Measurements from ENCODE around the gene NRIP1. TPM values are rescaled to one million over a fixed set of nuclear protein-coding genes. Genes with fewer than 3 reads are reported as not detected.

Gene NRIP1
- total RNA-seq, 4 donors from 2014 or later, result 15.8 to 23.6 (median 18.0) TPM

DNA sequence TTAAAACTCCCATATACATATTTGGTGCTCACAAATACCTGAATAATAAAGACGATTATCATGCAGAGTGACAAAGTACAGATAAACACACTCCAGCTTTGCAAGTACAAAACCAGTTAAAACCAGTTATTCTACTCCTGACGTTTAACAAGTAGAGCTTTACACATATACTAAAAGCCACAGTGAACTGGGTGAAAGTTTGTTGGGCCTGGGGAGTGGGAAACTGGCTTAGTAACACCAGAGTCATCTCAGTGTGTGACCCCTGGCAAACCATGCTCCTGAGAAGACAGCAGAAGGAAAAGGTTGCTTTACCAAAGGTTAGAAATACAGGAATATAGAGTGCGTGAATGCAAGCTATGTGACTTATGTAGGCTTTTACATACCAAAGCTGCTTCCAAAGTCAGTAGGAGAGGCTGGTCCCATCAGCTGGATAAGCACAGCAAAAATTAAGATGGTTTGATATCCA is 148.1 kb downstream of the NRIP1 start:
- 58% methylated on average over 3 of the region's 3 CpGs for WGBS
- no peaks in the 10 kb centered on the region for H3K27me3 ChIP-seq
- TF ChIP-seq POLR2A (IDR thresholded peaks at IDR 0.05), result no peak
- no peak for TF ChIP-seq POLR2AphosphoS5 (IDR thresholded peaks at IDR 0.05)
- TF ChIP-seq EP300 (IDR thresholded peaks at IDR 0.05), result no peak
- TF ChIP-seq, protein P1, sequence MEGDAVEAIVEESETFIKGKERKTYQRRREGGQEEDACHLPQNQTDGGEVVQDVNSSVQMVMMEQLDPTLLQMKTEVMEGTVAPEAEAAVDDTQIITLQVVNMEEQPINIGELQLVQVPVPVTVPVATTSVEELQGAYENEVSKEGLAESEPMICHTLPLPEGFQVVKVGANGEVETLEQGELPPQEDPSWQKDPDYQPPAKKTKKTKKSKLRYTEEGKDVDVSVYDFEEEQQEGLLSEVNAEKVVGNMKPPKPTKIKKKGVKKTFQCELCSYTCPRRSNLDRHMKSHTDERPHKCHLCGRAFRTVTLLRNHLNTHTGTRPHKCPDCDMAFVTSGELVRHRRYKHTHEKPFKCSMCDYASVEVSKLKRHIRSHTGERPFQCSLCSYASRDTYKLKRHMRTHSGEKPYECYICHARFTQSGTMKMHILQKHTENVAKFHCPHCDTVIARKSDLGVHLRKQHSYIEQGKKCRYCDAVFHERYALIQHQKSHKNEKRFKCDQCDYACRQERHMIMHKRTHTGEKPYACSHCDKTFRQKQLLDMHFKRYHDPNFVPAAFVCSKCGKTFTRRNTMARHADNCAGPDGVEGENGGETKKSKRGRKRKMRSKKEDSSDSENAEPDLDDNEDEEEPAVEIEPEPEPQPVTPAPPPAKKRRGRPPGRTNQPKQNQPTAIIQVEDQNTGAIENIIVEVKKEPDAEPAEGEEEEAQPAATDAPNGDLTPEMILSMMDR (IDR thresholded peaks at IDR 0.05), result no peak
- DNase-seq (ENCODE audit: low spot score in 2 of 2), result no peak
- no peaks in the 10 kb centered on the region for H3K9me3 ChIP-seq
- no peak overlapping the region for H3K27ac ChIP-seq
- H3K4me3 ChIP-seq, result no peak overlapping the region
- H3K36me3 ChIP-seq, result no peaks in the 10 kb centered on the region
- no peaks in the 10 kb centered on the region for H3K4me1 ChIP-seq

DNA sequence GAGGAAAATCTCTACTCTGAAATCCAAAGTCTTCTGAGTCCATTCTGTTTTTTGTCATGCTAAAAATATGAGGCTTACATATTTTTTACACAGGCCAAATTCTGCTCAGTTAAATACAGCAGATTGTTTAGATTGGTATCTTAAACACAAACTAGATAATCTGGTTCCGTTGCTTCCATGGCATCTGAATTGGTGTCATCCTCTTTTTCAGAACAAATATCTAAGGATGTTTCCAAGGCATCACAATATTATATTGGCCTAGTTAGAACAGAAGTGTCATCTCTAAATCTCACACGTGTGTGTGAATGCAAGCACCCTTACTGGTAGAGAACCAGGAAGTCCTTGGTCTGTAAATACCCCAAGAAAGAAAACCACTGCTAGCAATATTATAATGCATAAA is 151.2 kb downstream of the NRIP1 start:
- no peak for DNase-seq (ENCODE audit: low spot score in 2 of 2)
- WGBS, result 28% methylated on average over 2 of the region's 2 CpGs
- TF ChIP-seq, protein P1 (IDR thresholded peaks at IDR 0.05), result no peak
- TF ChIP-seq POLR2AphosphoS5 (IDR thresholded peaks at IDR 0.05) (no peak), POLR2A (IDR thresholded peaks at IDR 0.05) (no peak), EP300 (IDR thresholded peaks at IDR 0.05) (no peak)
- no peaks in the 10 kb centered on the region for H3K27me3 ChIP-seq
- no peaks in the 10 kb centered on the region for H3K36me3 ChIP-seq
- no peak overlapping the region for H3K4me3 ChIP-seq
- no peaks in the 10 kb centered on the region for H3K4me1 ChIP-seq
- no peak overlapping the region for H3K27ac ChIP-seq
- H3K9me3 ChIP-seq, result no peaks in the 10 kb centered on the region

DNA sequence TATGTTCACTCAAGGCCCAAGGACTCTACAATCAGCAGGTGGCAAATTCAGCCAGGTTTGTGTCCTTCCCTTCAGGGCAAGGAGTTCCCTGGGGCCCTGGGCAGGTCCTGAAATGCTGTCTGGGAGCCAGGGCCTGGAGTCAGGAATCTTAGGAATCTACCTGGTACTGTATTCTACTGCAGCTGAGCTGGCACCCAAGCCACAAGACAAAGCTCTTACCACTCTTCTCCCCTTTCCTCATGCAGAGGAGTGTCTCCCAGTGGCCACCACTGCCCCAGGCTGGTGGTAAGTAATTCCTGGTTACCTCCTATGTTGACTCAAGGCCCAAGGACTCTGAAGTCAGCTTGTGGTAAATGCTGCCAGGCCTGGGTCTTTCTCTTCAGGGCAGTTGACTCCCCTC is 153.4 kb downstream of the NRIP1 start:
- no peak overlapping the region for H3K27ac ChIP-seq
- TF ChIP-seq POLR2AphosphoS5 (IDR thresholded peaks at IDR 0.05) (no peak), POLR2A (IDR thresholded peaks at IDR 0.05) (no peak)
- DNase-seq (ENCODE audit: low spot score in 2 of 2), result no peak
- no peaks in the 10 kb centered on the region for H3K9me3 ChIP-seq
- H3K4me1 ChIP-seq, result no peaks in the 10 kb centered on the region
- H3K4me3 ChIP-seq, result no peak overlapping the region
- H3K36me3 ChIP-seq, result no peaks in the 10 kb centered on the region
- H3K27me3 ChIP-seq, result no peaks in the 10 kb centered on the region

Data from suprapubic skin (tissue), 4 donors.